PC-9 (cell line): ENCODE results near the gene BCL11B. TPM values are rescaled to one million over a fixed set of nuclear protein-coding genes. Genes with fewer than 3 reads are reported as not detected.

Experiments
- BruUV-seq: library from RNA; stranded (reverse); fragments of 400-500 nt; replicated peaks from 2 replicates; lab custom pipeline; 2021; lab: Mats Ljungman, UMichigan
- CTCF ChIA-PET: fragments of 300-600 bp; sonication (Branson Sonifier 250); formaldehyde crosslinking; loops from one replicate; lab custom pipeline; 2022; ENCODE audit warnings: antibody characterized with exemption; lab: Charles Lee
- POLR2A ChIA-PET: fragments of 300-600 bp; sonication (Branson Sonifier 250); formaldehyde crosslinking; loops from one replicate; lab custom pipeline; 2022; ENCODE audit warnings: antibody characterized with exemption; ENCODE audit not compliant: unreplicated experiment; lab: Charles Lee
- DNase-seq, 2 experiments: peaks; one replicate each; pipeline versions ENCODE4 v3.0.0 to v3.0.0-alpha.2; 2015 to 2022; ENCODE audit warnings: mixed read lengths in 1 of 2
- H2AFZ ChIP-seq: fragments of 200-600 bp; sonication (generic); 2 replicates; pipeline ENCODE4 v1.8.1; 2017; ENCODE audit warnings: antibody characterized with exemption
- H3F3A ChIP-seq: fragments of 200-600 bp; sonication (generic); 2 replicates; pipeline ENCODE4 v1.8.1; 2017; ENCODE audit warnings: antibody characterized with exemption, mild to moderate bottlenecking, low read depth; ENCODE audit not compliant: insufficient read depth
- H3K27ac ChIP-seq: fragments of 200-600 bp; sonication (generic); 2 replicates; pipeline ENCODE4 v1.6.1; 2016; ENCODE audit warnings: mixed run types
- H3K27me3 ChIP-seq: fragments of 200-600 bp; sonication (generic); 2 replicates; pipeline ENCODE4 v1.6.1; 2016; ENCODE audit warnings: low read depth, mixed run types; ENCODE audit not compliant: insufficient read depth
- H3K36me3 ChIP-seq: fragments of 200-600 bp; sonication (generic); 2 replicates; pipeline ENCODE4 v1.6.1; 2016; ENCODE audit warnings: low read depth, mixed run types
- H3K4me1 ChIP-seq: fragments of 200-600 bp; sonication (generic); replicated peaks from 2 replicates; pipeline ENCODE4 v1.6.1; 2016; ENCODE audit warnings: mixed run types; ENCODE audit not compliant: insufficient read depth
- H3K4me2 ChIP-seq: fragments of 200-600 bp; sonication (generic); 2 replicates; pipeline ENCODE4 v1.6.1; 2017; ENCODE audit warnings: mixed run types
- H3K4me3 ChIP-seq: fragments of 200-600 bp; sonication (generic); 2 replicates; pipeline ENCODE4 v1.6.1; 2016; ENCODE audit warnings: mixed run types
- H3K79me2 ChIP-seq: fragments of 200-600 bp; sonication (generic); 2 replicates; pipeline ENCODE4 v1.6.1; 2017; ENCODE audit warnings: low read depth, mixed run types
- H3K9me2 ChIP-seq: fragments of 200-600 bp; sonication (generic); 2 replicates; pipeline ENCODE4 v1.8.1; 2017; ENCODE audit warnings: mild to moderate bottlenecking; ENCODE audit not compliant: insufficient read depth
- H3K9me3 ChIP-seq: fragments of 200-600 bp; sonication (generic); 2 replicates; pipeline ENCODE4 v1.8.1; 2016; ENCODE audit warnings: low read depth; ENCODE audit not compliant: insufficient read depth
- H4K20me1 ChIP-seq: fragments of 200-600 bp; sonication (generic); 2 replicates; pipeline ENCODE4 v1.8.1; 2017; ENCODE audit not compliant: insufficient read depth
- EZH2 ChIP-seq: fragments of 200-600 bp; sonication (generic); IDR thresholded peaks from 2 replicates; pipeline ENCODE4 v1.8.0; 2017; ENCODE audit warnings: antibody characterized with exemption, low read depth
- intact Hi-C: fragments of 100-400 bp; cut with micrococcal nuclease; formaldehyde crosslinking; loops from one replicate; pipeline ENCODE4 v1.10.0; 2022; ENCODE audit not compliant: unreplicated experiment
- total RNA-seq: library from RNA; stranded (reverse); gene quantifications from 2 replicates; pipeline ENCODE4 v1.2.3, GENCODE V29; 2021
- TF ChIP-seq, protein P1 (sequence below): fragments of 200-600 bp; sonication (generic); conservative IDR thresholded peaks from 2 replicates; pipeline ENCODE4 v1.6.1; 2017; ENCODE audit warnings: mixed run types, antibody characterized with exemption, mild to moderate bottlenecking, moderate library complexity

The BCL11B gene
- total RNA-seq, 1 experiment from 2014 or later, result not detected

DNA sequence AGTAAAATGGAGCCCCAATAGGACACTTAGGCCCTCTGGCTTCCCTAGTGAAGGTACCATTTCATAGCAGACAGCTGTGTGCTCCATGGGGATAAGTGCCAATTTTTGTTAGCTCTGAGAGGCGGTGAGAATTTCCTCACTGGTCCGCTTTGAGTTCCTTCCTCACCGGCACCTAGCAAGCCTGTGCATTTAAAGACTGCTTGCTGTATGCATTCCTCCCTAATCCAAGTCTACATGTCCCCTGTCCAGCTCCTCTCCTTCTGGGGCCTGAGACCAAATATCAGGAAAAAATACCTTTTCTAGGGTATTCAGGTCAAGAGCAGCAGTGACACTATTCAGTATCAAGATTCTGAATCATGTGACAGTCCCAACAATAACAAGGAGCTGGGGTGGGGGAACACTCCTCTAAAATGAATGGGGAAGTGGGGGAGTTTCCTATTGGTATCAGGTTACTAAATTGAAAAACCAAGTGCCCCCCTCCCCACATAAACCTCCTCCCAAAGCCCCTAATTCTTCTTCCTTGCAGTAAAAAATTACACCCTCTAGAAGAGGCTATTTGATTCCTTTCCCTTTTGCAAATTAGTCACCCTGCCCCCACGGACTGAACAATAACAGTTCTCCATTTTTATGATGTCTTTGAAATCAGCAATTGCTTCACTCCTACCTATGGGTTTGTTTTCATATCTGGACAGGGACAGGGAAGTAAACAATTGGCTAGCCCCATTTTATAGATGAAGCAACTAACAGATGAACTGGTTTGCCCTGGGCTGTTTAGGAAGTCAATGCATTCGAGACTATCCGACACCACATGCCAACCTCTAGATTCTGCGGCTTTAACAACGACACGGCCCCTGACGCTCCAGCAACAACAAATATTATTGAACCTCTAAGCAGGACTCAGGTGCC is 28.9 kb downstream of the BCL11B start:
- no peak overlapping the region for H3K27ac ChIP-seq
- no peaks in the 10 kb centered on the region for H3K36me3 ChIP-seq
- H4K20me1 ChIP-seq, result no peaks in the 10 kb centered on the region
- H3F3A ChIP-seq, result no peaks in the 10 kb centered on the region
- TF ChIP-seq, protein P1, sequence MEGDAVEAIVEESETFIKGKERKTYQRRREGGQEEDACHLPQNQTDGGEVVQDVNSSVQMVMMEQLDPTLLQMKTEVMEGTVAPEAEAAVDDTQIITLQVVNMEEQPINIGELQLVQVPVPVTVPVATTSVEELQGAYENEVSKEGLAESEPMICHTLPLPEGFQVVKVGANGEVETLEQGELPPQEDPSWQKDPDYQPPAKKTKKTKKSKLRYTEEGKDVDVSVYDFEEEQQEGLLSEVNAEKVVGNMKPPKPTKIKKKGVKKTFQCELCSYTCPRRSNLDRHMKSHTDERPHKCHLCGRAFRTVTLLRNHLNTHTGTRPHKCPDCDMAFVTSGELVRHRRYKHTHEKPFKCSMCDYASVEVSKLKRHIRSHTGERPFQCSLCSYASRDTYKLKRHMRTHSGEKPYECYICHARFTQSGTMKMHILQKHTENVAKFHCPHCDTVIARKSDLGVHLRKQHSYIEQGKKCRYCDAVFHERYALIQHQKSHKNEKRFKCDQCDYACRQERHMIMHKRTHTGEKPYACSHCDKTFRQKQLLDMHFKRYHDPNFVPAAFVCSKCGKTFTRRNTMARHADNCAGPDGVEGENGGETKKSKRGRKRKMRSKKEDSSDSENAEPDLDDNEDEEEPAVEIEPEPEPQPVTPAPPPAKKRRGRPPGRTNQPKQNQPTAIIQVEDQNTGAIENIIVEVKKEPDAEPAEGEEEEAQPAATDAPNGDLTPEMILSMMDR, result no peak
- TF ChIP-seq EZH2, result no peak
- no peaks in the 10 kb centered on the region for H3K9me2 ChIP-seq
- H3K27me3 ChIP-seq, result peaks cover 30% of the 10 kb centered on the region; the same call in 1 of the 2 replicates
- CTCF ChIA-PET, result no interaction called here
- no peaks in the 10 kb centered on the region for H3K4me1 ChIP-seq
- H2AFZ ChIP-seq, result no peak overlapping the region
- H3K9me3 ChIP-seq, result no peaks in the 10 kb centered on the region
- no peaks in the 10 kb centered on the region for H3K79me2 ChIP-seq
- POLR2A ChIA-PET, result no interaction called here
- intact Hi-C loops, result no loop called here
- no TSS peak for BruUV-seq
- no peak for DNase-seq
- H3K4me3 ChIP-seq, result no peak overlapping the region
- H3K4me2 ChIP-seq, result no peak overlapping the region

DNA sequence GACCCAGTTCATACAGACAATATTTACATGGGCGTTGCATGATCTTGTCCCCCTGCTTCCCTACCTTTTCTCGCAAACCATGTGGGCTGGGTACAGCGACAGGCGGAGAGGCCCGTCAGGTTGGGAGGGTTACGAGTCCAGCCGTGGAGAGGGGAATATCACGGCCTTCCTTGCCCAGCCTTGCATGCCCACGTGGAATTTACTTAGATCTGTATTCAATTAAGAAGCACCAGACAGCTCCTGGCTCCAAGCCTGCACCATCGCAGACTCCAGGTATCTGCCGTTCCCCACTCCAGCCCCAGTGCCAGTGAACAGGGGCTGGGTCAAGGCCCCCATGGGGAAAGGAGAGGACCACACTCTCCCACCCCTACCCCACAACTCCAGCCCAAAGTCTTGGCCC is 29.8 kb downstream of the BCL11B start:
- H3K79me2 ChIP-seq, result no peaks in the 10 kb centered on the region
- H3K36me3 ChIP-seq, result no peaks in the 10 kb centered on the region
- no peak overlapping the region for H2AFZ ChIP-seq
- H3K4me2 ChIP-seq, result no peak overlapping the region
- TF ChIP-seq, protein P1, result no peak
- TF ChIP-seq EZH2, result no peak
- no TSS peak for BruUV-seq
- H3K27me3 ChIP-seq, result peaks cover 25% of the 10 kb centered on the region; the same call in 1 of the 2 replicates
- no peak for DNase-seq
- H3K27ac ChIP-seq, result no peak overlapping the region
- ChIA-PET POLR2A (no interaction called here), CTCF (no interaction called here)
- intact Hi-C loops, result no loop called here
- no peaks in the 10 kb centered on the region for H3K4me1 ChIP-seq
- no peaks in the 10 kb centered on the region for H3K9me2 ChIP-seq
- H4K20me1 ChIP-seq, result no peaks in the 10 kb centered on the region
- no peak overlapping the region for H3K4me3 ChIP-seq
- H3F3A ChIP-seq, result no peaks in the 10 kb centered on the region
- H3K9me3 ChIP-seq, result no peaks in the 10 kb centered on the region

DNA sequence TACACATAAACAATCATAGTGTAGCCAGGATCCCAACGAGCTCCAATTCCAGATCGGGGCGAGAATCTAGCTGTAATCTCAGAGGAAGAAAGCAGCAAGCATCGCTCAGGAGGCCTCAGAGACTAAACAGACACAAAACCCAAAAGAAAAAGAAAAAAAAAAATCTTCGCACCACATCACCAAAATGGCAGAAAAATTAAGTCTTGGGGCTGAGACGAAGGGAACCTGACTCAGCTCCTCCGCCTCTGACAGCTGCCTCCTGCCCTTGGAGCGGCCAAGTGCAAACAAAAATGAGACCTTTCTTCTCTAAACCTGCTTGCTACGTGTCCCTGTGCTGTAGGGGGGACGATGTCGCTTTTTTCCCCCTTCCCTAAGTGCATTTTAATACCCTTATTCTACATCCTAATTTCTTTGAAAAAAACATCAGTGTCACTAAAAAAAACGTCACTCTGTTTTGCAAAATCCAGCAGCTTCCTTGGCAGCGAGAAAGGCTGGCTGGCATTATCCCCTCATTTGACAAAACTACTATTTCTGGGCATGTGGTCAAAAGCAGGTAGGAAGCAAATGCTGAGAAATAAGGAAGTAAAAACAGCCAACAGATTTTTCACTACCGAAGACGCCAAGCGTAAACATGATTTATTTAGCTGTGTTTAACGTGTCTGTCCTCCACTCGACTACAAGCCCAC is 30.5 kb downstream of the BCL11B start:
- BruUV-seq, result no TSS peak
- TF ChIP-seq, protein P1, result no peak
- no peak for TF ChIP-seq EZH2
- Histone ChIP-seq H3K4me1 (no peaks in the 10 kb centered on the region), H3K9me2 (no peaks in the 10 kb centered on the region), H3K4me3 (no peak overlapping the region), H3K79me2 (no peaks in the 10 kb centered on the region), H3K4me2 (no peak overlapping the region), H3K27me3 (peaks cover 25% of the 10 kb centered on the region; the same call in 1 of the 2 replicates), H2AFZ (no peak overlapping the region), H3F3A (no peaks in the 10 kb centered on the region), H3K36me3 (no peaks in the 10 kb centered on the region), H4K20me1 (no peaks in the 10 kb centered on the region), H3K27ac (no peak overlapping the region), H3K9me3 (no peaks in the 10 kb centered on the region)
- intact Hi-C loops, result no loop called here
- no peak for DNase-seq
- ChIA-PET POLR2A (no interaction called here), CTCF (no interaction called here)
